Epidermal melanocyte (primary cell): ENCODE results near the gene GGA2.
"Not testable (repeated sequence)": the region's sequence is repeated elsewhere in the genome, so short reads cannot be mapped to it uniquely, and the experiment has no call there.

Source experiments
- DNase-seq: peaks from one replicate; pipeline ENCODE4 v3.0.0; 2011; ENCODE audit warnings: low spot score; ENCODE audit not compliant: insufficient read length

The GGA2 gene

GRCh38 chr16:23524886-23525285 lies 14.6 kb upstream of the GGA2 start:
- no peak for DNase-seq

- no peak for DNase-seq
Measured at GRCh38 chr16:23523876-23524385, 13.6 kb upstream of the GGA2 start.

- no peak for DNase-seq
Measured at GRCh38 chr16:23523321-23523720, 13.0 kb upstream of the GGA2 start.

- no peak for DNase-seq
Measured at GRCh38 chr16:23521965-23522364, 11.7 kb upstream of the GGA2 start.

- no peak for DNase-seq
Measured at GRCh38 chr16:23521037-23521743, 10.9 kb upstream of the GGA2 start.

GRCh38 chr16:23520500-23520899 lies 10.2 kb upstream of the GGA2 start:
- no peak for DNase-seq

GRCh38 chr16:23519282-23519681 lies 9.0 kb upstream of the GGA2 start:
- DNase-seq: no peak

- DNase-seq: no peak
Measured at GRCh38 chr16:23518435-23518891, 8.2 kb upstream of the GGA2 start.

GRCh38 chr16:23516366-23517137 lies 6.3 kb upstream of the GGA2 start:
- DNase-seq: no peak

GRCh38 chr16:23515881-23516280 lies 5.6 kb upstream of the GGA2 start:
- no peak for DNase-seq

- no peak for DNase-seq
Measured at GRCh38 chr16:23514381-23515152, 4.3 kb upstream of the GGA2 start.

- no peak for DNase-seq
Measured at GRCh38 chr16:23512168-23512695, 1.9 kb upstream of the GGA2 start.

GRCh38 chr16:23511731-23512130 lies 1.4 kb upstream of the GGA2 start:
- no peak for DNase-seq

- not testable (repeated sequence) for DNase-seq
Measured at GRCh38 chr16:23510915-23511270, 599 bp upstream of the GGA2 start.

GRCh38 chr16:23509782-23510163 lies 521 bp downstream of the GGA2 start:
- no peak for DNase-seq

GRCh38 chr16:23509441-23509754 lies 896 bp downstream of the GGA2 start:
- DNase-seq: no peak

- no peak for DNase-seq
Measured at GRCh38 chr16:23508589-23509440, 1.5 kb downstream of the GGA2 start.

- no peak for DNase-seq
Measured at GRCh38 chr16:23506606-23506994, 3.7 kb downstream of the GGA2 start.

- no peak for DNase-seq
Measured at GRCh38 chr16:23505671-23506605, 4.4 kb downstream of the GGA2 start.

- DNase-seq: no peak
Measured at GRCh38 chr16:23505180-23505665, 5.1 kb downstream of the GGA2 start.
